Measurements from ENCODE around the gene ZDHHC11. TPM values are rescaled to one million over a fixed set of nuclear protein-coding genes. Genes with fewer than 3 reads are reported as not detected.
"Not testable (repeated sequence)": the region's sequence is repeated elsewhere in the genome, so short reads cannot be mapped to it uniquely, and the experiment has no call there.

ZDHHC11 gene
- total RNA-seq, 2 experiments from 2014 or later: 4.6 to 6.0 TPM

DNA sequence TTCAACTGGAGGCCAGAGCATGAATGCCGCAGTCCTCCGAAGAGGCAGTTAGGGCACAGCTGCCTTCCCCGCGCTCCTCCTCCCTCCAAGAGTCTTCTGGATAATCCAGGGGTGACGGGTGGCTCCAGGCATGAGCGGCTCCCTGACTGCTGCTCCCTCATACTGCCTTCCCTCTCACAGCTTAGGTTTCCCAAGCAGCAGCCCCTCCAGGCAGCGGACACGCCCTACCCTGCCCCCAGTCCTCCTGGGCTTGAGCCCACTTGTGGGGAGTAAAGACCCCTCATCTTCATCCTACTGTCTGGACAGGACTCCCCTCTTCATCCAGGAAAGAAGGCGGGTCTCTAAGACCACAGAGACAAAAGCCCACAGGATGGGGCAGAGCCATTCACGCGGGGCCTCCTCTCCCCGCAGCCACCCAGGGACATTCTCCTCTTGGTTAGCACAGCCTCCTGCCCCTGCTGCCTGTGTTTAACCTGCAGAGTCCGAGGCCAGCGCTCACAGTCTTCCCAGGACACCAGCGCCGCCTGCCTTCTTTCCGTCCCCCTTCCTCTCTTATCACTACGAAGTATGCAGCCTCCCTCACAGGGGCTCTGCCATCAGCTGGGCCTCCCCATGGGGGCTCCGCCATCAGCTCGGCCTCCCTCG is 5.6 kb downstream of the ZDHHC11 start:
- H3K36me3 Mint-ChIP-seq (ENCODE audit: low read depth); H3K27ac Mint-ChIP-seq; DNase-seq; H3K9me3 Mint-ChIP-seq; intact Hi-C loops (cut with micrococcal nuclease); ATAC-seq; CTCF ChIA-PET; H3K4me1 Mint-ChIP-seq (ENCODE audit: low read depth); POLR2A ChIA-PET; H3K4me3 Mint-ChIP-seq; H3K27me3 Mint-ChIP-seq: not testable (repeated sequence)

DNA sequence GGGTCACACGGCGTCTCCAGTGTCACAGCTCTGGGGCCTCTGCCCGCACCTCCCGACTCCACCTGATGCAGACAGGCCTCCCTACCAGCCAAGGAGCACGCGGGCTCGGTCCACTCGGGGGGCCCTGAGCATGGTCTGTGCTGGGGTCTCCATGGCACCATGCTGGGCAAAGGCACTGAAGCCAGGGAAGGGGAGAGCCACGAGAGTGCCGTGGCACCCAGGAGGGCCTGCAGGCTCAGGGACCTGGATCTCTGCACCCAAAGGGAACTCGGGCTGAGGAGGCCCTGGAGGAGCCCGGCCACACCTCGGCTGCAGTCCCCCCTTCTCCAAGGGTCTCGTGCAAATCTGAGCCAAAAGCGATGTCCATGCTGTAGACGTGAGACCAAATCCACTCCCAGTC is 6.4 kb downstream of the ZDHHC11 start:
- H3K4me3 Mint-ChIP-seq; POLR2A ChIA-PET; H3K9me3 Mint-ChIP-seq; DNase-seq; ATAC-seq; H3K36me3 Mint-ChIP-seq (ENCODE audit: low read depth); H3K27me3 Mint-ChIP-seq; CTCF ChIA-PET; H3K4me1 Mint-ChIP-seq (ENCODE audit: low read depth); H3K27ac Mint-ChIP-seq: not testable (repeated sequence)
- intact Hi-C loops (cut with micrococcal nuclease): loop anchor here (5.0 kb wide), 1 partner anchor 87 kb away; no protein-coding TSS in a partner anchor

DNA sequence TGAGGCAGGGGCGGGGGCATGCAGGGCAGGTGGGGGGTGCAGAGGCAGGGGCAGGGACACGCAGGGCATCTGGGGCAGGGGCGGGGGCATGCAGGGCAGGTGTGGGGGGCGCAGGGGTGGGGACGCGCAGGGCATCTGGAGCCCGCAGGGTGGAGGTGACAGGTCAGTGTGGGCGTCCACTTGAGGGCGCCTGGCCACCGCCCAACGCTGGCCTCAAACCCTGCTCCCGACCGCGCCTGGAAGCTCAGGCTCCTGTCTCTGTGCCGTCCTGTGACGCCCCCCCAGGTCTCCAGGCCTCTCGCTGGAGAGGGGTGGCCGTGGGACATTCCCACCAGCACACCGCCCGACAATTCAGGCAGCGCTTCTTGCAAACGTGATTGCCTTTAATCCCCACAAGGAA is 6.9 kb downstream of the ZDHHC11 start:
- POLR2A ChIA-PET, CTCF ChIA-PET: not testable (repeated sequence)
- intact Hi-C loops (cut with micrococcal nuclease): loop anchor here (5.0 kb wide), 1 partner anchor 87 kb away; no protein-coding TSS in a partner anchor

DNA sequence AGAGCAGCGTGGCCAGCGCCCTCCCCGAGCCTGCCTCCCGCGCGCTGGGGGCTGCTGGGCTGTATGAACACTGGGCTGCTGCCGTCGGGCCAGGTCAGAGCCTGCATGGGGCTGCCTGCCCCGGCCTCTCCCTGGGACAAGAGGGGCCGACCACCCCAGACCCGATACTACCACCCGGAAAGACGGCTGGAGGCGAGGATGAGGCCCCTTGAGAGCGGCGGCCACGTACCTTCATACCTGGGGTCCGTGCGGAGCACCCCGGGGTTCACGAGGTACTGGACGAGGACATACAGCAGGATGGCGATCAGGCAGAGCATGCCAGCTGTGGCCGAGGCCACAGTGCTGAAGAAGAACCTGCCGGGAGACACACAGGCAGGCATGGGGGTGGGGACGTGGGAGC is 7.4 kb downstream of the ZDHHC11 start:
- H3K4me3 Mint-ChIP-seq; POLR2A ChIA-PET; H3K27ac Mint-ChIP-seq; H3K27me3 Mint-ChIP-seq; H3K4me1 Mint-ChIP-seq (ENCODE audit: low read depth); H3K36me3 Mint-ChIP-seq (ENCODE audit: low read depth); CTCF ChIA-PET; ATAC-seq; DNase-seq; H3K9me3 Mint-ChIP-seq: not testable (repeated sequence)
- intact Hi-C loops (cut with micrococcal nuclease): loop anchor here (5.0 kb wide), 1 partner anchor 86 kb away; no protein-coding TSS in a partner anchor

More for the DNA sequence above, 6.9 kb downstream of the ZDHHC11 start:
- not testable (repeated sequence) for H3K36me3 Mint-ChIP-seq (ENCODE audit: low read depth); H3K4me1 Mint-ChIP-seq (ENCODE audit: low read depth); H3K27me3 Mint-ChIP-seq; H3K4me3 Mint-ChIP-seq; H3K27ac Mint-ChIP-seq; DNase-seq; H3K9me3 Mint-ChIP-seq; ATAC-seq

DNA sequence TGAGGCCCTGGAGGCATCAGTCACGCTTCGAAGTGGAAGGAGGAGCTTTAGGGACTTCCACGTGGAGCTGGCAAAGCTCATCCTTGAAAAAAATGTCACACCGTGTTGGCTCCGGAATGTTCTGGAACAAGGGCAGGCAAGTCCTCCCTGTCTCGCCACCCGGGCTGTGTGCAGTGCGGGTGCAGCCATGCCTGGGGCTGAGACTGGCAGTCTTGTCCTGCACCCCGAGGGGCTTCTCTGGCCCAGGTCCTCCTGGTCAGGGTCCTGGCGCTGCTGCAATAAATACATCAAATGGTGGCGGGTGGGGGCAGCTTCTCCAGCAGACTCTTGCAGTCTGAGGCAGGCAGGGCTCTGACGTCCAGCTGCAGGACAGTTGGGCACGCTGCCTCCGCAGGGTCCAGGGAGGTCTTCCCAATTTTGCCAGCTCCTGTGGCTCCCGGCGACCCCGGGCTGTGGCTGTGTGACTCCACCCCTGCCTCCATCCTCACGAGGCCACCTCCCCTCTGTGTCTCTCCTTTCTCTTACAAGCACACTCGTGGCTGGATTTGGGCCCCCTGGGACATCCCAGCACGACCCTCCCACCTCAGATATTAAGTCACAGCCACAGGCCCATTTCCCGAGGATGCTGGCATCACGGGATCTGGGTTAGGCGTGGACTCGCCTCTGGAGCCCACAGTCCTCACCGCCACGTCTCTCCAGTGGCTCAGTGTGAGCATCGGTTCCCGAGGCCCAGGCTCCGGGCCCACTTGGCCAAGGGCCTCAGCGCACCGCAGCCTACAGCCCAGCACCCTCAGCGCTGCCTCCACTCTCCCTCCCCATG is 8.2 kb downstream of the ZDHHC11 start:
- H3K36me3 Mint-ChIP-seq (ENCODE audit: low read depth); CTCF ChIA-PET; POLR2A ChIA-PET; DNase-seq; H3K4me1 Mint-ChIP-seq (ENCODE audit: low read depth); H3K27me3 Mint-ChIP-seq; H3K4me3 Mint-ChIP-seq; H3K9me3 Mint-ChIP-seq; H3K27ac Mint-ChIP-seq; ATAC-seq: not testable (repeated sequence)
- intact Hi-C loops (cut with micrococcal nuclease): loop anchor here (5.0 kb wide), 1 partner anchor 85 kb away; no protein-coding TSS in a partner anchor

DNA sequence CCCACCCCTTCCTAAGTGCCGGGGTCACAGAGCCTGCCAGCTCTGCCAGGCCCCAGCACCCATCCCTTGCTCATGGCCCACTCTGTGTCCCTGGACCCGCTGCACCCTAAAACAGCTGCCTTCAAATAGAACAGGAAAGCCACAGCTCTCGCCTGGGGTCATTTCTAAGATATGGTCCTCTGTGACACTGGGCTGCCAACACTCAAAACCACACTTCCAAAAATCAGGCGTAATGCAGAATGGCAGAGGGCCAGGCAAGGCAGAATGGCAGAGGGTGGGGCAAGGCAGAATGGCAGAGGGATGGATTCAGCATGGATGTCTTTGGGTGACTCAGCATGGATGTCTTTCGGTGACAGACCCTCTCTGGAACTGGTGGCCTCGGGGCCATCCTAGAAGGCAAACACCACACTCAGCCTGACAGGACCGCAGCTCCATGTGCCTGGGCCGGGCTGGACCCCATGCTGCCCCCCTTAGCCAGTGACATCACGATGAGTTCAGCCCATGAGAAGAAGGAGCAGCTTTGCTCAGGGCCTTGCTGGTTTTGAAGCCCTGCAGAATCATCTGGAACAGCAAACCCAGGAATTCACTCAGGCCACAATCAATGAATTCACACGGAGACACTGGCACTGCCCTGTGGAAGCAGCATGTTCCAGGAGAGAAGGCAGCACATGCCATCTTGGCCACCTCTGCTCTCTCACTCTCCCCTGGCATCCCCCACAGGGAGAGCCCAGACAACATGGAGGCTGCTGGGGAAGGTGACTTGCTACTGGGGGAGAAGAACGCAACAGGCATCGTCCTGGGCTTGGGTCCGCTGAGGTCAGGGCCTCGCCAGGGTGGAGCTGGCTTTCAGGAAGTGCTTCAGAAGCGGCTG is 9.0 kb downstream of the ZDHHC11 start:
- ATAC-seq; H3K27ac Mint-ChIP-seq; CTCF ChIA-PET; H3K4me1 Mint-ChIP-seq (ENCODE audit: low read depth); H3K9me3 Mint-ChIP-seq; DNase-seq; H3K4me3 Mint-ChIP-seq; H3K27me3 Mint-ChIP-seq; H3K36me3 Mint-ChIP-seq (ENCODE audit: low read depth): not testable (repeated sequence)
- POLR2A ChIA-PET: interaction anchor here (0.7 kb wide), 1 partner anchor 205 kb away, joined by 4 read pairs; no protein-coding TSS in a partner anchor
- intact Hi-C loops (cut with micrococcal nuclease): loop anchor here (5.0 kb wide), 1 partner anchor 84 kb away; no protein-coding TSS in a partner anchor

DNA sequence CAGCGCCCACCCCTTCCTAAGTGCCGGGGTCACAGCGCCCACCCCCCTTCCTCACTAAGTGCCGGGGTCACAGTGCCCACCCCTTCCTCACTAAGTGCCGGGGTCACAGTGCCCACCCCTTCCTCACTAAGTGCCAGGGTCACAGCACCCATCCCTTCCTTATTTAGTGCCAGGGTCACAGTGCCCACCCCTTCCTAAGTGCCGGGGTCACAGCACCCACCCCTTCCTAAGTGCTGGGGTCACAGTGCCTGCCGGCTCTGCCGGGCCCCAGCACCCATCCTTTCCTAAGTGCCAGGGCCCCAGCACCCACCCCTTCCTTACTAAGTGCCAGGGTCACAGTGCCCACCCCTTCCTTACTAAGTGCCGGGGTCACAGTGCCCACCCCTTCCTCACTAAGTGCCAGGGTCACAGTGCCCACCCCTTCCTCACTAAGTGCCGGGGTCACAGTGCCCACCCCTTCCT is 9.8 kb downstream of the ZDHHC11 start:
- intact Hi-C loops (cut with micrococcal nuclease): loop anchor here (5.0 kb wide), 1 partner anchor 84 kb away; no protein-coding TSS in a partner anchor
- H3K4me1 Mint-ChIP-seq (ENCODE audit: low read depth); H3K4me3 Mint-ChIP-seq; H3K27ac Mint-ChIP-seq; H3K27me3 Mint-ChIP-seq; H3K36me3 Mint-ChIP-seq (ENCODE audit: low read depth); H3K9me3 Mint-ChIP-seq; ATAC-seq; DNase-seq; CTCF ChIA-PET: not testable (repeated sequence)
- POLR2A ChIA-PET: interaction anchor here (0.7 kb wide), 1 partner anchor 205 kb away, joined by 4 read pairs; no protein-coding TSS in a partner anchor

DNA sequence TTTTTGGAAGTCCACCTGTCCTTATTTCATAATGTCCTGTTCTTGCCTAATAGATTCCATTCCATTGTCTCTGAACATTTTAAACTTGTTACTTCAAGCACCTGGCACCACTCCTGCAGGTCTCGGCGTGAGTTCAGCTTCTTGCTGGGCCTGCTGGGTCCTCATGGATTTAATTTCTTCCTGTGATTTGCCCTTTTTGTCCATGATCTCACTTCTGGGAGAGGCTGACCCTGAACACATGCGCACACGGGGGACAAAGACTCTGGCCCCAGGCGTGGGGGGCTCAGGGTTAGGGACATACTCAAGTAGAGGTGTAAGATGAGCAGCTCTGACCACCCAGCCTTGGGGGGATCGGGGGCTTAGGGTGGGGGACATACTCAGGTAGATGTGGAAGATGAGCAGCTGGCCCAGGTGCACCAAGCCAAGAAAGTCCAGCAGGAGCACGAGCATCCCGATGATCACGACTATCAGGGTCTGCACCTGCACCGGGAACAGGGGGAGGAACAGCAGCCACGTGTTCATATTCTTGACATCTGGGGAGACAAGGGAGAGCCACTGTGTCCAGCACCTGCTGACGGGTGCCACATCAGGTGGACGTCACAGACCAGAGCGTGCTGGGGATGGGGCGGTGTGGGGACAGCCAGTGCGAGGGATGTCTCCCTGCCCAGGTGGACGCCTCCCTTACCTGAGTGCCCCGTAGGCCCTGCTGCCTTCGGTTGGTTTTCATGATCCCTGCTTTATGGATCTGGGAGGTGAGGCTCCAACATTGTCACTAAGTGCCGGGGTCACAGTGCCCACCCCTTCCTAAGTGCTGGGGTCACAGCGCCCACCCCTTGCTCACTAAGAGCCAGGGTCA is 10.4 kb downstream of the ZDHHC11 start:
- H3K4me3 Mint-ChIP-seq; CTCF ChIA-PET; H3K27ac Mint-ChIP-seq; H3K27me3 Mint-ChIP-seq; H3K9me3 Mint-ChIP-seq; H3K4me1 Mint-ChIP-seq (ENCODE audit: low read depth); POLR2A ChIA-PET; H3K36me3 Mint-ChIP-seq (ENCODE audit: low read depth); DNase-seq; ATAC-seq: not testable (repeated sequence)
- intact Hi-C loops (cut with micrococcal nuclease): loop anchor here (5.0 kb wide), 1 partner anchor 83 kb away; no protein-coding TSS in a partner anchor

DNA sequence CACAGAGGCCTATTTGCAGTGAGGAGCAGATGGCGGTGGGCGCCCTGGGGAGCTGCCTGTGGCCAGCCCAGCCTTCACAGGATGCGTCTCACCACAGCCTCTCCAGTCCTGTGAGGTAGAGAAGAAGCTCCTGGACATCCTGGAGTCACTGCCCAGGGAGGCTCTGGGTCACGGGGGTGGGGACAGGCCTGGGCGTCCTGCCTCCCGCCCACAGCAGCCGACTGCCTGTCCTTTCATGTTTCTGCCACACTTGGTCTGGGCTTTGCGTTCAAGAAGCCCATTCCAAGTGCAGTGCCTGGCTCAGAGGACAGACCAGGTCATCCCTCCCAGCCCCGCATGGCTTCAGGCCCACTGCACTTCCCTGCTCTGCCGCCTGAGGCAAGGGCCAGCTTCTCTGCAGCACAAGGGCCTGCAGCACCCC is 12.3 kb downstream of the ZDHHC11 start:
- H3K27ac Mint-ChIP-seq; H3K36me3 Mint-ChIP-seq (ENCODE audit: low read depth); H3K9me3 Mint-ChIP-seq; H3K27me3 Mint-ChIP-seq; H3K4me1 Mint-ChIP-seq (ENCODE audit: low read depth); DNase-seq; POLR2A ChIA-PET; ATAC-seq; intact Hi-C loops (cut with micrococcal nuclease); CTCF ChIA-PET; H3K4me3 Mint-ChIP-seq: not testable (repeated sequence)

DNA sequence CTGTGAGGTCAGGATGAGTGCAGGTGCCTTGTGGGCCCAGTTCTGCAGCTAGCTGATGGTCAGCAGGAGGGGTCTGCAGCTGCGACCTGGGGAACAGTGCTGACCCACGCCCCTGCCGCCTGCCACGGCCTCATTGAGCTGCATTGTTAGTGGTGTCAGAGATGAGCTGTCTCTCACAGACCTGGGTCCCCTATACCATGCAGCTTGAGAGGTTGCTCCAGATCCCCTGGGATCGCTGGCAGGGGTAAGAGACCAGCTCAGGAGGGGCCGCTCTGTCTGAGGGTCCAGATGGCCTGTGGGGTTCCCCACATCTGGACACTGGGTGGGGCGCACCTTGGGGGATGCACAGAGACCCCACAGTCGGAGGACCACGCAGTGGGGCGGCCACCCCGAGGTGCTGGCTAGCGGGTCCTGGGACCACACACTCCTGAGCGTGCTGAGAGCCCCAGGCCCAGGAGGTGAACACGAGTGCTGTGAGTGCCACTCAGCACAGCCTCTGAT is 13.1 kb downstream of the ZDHHC11 start:
- DNase-seq; H3K4me3 Mint-ChIP-seq; POLR2A ChIA-PET; H3K36me3 Mint-ChIP-seq (ENCODE audit: low read depth); intact Hi-C loops (cut with micrococcal nuclease); H3K27ac Mint-ChIP-seq; CTCF ChIA-PET; H3K27me3 Mint-ChIP-seq; H3K9me3 Mint-ChIP-seq; ATAC-seq; H3K4me1 Mint-ChIP-seq (ENCODE audit: low read depth): not testable (repeated sequence)
